Measurements from ENCODE around the gene KIF26B.

GRCh38 chr1:245184779-245185178, 30.0 kb downstream of the KIF26B start:
- TF ChIP-seq CTCF (IDR thresholded peaks at IDR 0.05; ENCODE audit: low read length) (no peak), EZH2 (optimal IDR thresholded peaks at IDR 0.05; ENCODE audit: low read depth, low read length) (no peak), EZH2phosphoT487 (IDR thresholded peaks at IDR 0.05; ENCODE audit: low read length) (no peak)

Data from MM.1S (cell line).